ENCODE results near the gene RBFOX1.

DNA sequence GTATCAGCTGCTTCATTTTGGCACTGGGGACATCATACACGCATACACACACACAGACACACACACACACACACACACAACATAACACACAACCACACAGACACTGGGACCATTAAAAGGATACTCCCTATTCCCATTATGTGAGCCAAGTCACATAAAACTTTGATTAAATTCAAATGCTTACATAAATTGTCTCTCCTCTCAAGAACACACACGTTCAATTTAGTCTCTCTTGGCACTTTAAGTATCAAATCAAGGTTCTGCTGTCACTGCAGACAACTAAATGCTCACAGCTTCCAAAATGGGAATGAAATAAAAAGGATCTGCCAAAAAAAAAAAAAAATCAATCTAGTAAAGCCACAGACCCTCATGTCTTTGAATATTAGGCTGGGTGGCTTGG lies 184.9 kb downstream of the RBFOX1 start:
- TF ChIP-seq POLR2A (IDR thresholded peaks at IDR 0.05; ENCODE audit: borderline replicate concordance, extremely low read depth, insufficient read depth, insufficient read length) (no peak), EZH2 (IDR thresholded peaks at IDR 0.05) (no peak), RAD21 (IDR thresholded peaks at IDR 0.05; ENCODE audit: low read depth) (no peak), REST (IDR thresholded peaks at IDR 0.05; ENCODE audit: low read depth) (no peak), POLR2AphosphoS5 (IDR thresholded peaks at IDR 0.05; ENCODE audit: low read depth, low read length) (no peak), EZH2phosphoT487 (IDR thresholded peaks at IDR 0.05; ENCODE audit: borderline replicate concordance) (no peak), MAX (IDR thresholded peaks at IDR 0.05) (no peak), ZNF274 (IDR thresholded peaks at IDR 0.05; ENCODE audit: low read depth, low read length) (no peak)
- TF ChIP-seq, protein P1, sequence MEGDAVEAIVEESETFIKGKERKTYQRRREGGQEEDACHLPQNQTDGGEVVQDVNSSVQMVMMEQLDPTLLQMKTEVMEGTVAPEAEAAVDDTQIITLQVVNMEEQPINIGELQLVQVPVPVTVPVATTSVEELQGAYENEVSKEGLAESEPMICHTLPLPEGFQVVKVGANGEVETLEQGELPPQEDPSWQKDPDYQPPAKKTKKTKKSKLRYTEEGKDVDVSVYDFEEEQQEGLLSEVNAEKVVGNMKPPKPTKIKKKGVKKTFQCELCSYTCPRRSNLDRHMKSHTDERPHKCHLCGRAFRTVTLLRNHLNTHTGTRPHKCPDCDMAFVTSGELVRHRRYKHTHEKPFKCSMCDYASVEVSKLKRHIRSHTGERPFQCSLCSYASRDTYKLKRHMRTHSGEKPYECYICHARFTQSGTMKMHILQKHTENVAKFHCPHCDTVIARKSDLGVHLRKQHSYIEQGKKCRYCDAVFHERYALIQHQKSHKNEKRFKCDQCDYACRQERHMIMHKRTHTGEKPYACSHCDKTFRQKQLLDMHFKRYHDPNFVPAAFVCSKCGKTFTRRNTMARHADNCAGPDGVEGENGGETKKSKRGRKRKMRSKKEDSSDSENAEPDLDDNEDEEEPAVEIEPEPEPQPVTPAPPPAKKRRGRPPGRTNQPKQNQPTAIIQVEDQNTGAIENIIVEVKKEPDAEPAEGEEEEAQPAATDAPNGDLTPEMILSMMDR (IDR thresholded peaks at IDR 0.05 in 2 of 3, conservative IDR thresholded peaks at IDR 0.05 in 1 of 3; ENCODE audit: borderline replicate concordance in 1 of 3, insufficient read depth in 1 of 3, low read depth in 2 of 3, low read length in 2 of 3): no peak
